ENCODE results near the gene ROBO3. TPM values are rescaled to one million over a fixed set of nuclear protein-coding genes. Genes with fewer than 3 reads are reported as not detected.

The ROBO3 gene
- total RNA-seq, 2 donors from 2014 or later: 18.0 to 30.6 TPM

DNA sequence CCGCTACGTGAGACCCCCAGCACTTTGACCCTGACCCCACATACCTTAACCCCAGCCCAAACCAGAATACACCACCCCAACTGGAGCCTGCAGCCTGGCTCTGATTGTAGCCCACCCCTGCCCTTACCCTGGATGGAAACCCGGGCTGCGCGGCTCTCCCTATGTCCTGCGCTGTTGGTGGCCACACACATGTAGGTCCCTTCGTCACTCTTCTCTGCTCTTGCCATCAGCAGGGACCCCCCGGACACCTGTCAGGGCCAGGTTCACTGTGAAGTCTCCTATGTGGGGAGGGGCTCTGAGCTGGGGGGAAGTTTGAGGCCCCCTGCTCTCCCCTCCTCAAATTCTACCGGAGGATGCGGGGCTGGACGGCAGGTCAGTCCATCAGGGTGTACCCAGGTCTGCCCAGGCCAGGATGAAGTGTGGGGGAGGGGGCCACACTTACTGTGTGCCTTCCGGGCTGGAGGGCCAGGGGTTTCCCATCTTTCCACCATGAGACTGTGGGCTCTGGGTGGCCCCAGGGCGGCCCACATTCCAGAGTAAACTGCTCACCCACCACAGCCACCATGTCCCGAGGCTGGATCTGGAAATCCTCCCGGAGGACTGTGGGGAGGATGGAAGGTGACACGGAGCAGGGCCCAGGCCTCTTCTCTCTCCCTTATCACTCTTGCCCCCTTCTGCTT lies 31.0 kb downstream of the ROBO3 start:
- no peaks in the 10 kb centered on the region for H3K36me3 ChIP-seq
- H3K9me3 ChIP-seq: no peaks in the 10 kb centered on the region
- TF ChIP-seq, protein P1, sequence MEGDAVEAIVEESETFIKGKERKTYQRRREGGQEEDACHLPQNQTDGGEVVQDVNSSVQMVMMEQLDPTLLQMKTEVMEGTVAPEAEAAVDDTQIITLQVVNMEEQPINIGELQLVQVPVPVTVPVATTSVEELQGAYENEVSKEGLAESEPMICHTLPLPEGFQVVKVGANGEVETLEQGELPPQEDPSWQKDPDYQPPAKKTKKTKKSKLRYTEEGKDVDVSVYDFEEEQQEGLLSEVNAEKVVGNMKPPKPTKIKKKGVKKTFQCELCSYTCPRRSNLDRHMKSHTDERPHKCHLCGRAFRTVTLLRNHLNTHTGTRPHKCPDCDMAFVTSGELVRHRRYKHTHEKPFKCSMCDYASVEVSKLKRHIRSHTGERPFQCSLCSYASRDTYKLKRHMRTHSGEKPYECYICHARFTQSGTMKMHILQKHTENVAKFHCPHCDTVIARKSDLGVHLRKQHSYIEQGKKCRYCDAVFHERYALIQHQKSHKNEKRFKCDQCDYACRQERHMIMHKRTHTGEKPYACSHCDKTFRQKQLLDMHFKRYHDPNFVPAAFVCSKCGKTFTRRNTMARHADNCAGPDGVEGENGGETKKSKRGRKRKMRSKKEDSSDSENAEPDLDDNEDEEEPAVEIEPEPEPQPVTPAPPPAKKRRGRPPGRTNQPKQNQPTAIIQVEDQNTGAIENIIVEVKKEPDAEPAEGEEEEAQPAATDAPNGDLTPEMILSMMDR (IDR thresholded peaks at IDR 0.05): no peak
- TF ChIP-seq POLR2AphosphoS5 (IDR thresholded peaks at IDR 0.05) (no peak), POLR2A (IDR thresholded peaks at IDR 0.05) (no peak)
- H3K4me3 ChIP-seq: peak overlapping the region in 1 of 2 donors; percentile 12
- intact Hi-C loops (cut with DNase I): no loop called here
- DNase-seq (ENCODE audit: low spot score): no peak
- WGBS: 85% methylated on average over 16 of the region's 16 CpGs
- no peaks in the 10 kb centered on the region for H3K4me1 ChIP-seq (replicated peaks)
- H3K27me3 ChIP-seq (replicated peaks; ENCODE audit: insufficient read depth): no peaks in the 10 kb centered on the region
- H3K27ac ChIP-seq: peak overlapping the region in 1 of 2 donors; percentile 35

DNA sequence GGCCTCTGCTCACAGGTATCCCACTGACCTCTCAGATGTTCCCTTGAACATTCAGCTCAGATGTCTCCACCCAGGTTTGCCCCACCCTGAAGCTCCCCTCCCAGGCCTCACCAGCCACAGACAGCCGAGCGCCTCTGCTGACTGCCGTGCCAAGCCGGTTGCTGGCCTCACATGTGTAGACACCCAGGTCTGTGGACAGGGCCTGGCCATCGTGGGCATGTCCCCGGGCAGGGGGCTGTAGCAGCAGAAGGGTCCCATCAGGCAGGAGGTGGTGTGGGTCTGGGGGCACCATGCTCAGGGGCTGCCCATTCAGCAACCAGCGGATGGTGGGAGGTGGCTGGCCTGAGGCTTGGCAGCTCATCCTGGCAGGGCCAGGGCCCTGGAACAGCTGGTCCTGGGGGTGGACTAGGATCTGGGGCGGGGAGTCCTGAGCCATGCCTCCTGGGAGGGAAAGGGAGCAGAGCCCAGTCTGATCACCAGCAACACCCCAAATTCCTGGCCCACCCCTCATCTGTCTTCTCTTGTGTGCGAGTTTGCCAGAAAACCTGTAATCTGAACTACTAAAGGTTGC lies 31.7 kb downstream of the ROBO3 start:
- peak overlapping the region in 1 of 2 donors; percentile 35 for H3K27ac ChIP-seq
- peak overlapping the region in 1 of 2 donors; percentile 12 for H3K4me3 ChIP-seq
- H3K4me1 ChIP-seq (replicated peaks): no peaks in the 10 kb centered on the region
- no peaks in the 10 kb centered on the region for H3K9me3 ChIP-seq
- no peaks in the 10 kb centered on the region for H3K36me3 ChIP-seq
- H3K27me3 ChIP-seq (replicated peaks; ENCODE audit: insufficient read depth): no peaks in the 10 kb centered on the region
- no peak for DNase-seq (ENCODE audit: low spot score)
- intact Hi-C loops (cut with DNase I): no loop called here
- TF ChIP-seq POLR2A (IDR thresholded peaks at IDR 0.05) (no peak), POLR2AphosphoS5 (IDR thresholded peaks at IDR 0.05) (no peak)
- TF ChIP-seq, protein P1 (IDR thresholded peaks at IDR 0.05): no peak
- 86% methylated on average over 9 of the region's 9 CpGs for WGBS

DNA sequence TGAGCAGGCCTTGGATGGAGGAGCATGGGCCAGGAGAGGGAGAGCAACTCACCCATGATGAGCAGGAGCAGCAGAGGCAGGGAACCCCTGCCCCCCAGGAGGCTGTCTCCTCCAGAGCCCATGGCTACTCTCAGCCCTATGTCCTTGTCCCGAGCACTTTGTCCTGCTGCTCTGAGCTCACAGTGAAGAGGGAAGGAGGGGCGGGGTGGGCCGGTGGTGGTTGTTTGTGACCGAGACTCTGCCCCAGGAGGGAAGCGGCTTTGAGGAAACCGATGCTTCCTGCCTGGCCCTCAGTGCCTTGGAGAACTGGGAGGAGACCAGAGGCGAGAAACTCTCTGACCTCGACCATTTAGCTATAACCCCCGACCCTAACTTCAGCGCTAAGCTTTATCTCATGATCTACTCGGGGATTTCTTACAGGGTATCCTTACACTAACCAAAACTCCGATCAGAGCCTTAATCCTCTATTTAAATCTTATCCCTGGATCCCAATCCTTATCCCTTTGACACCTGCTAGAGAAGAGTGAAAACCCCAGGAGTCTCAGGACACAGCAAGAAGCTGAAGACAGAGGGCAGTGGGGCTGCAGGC lies 32.5 kb downstream of the ROBO3 start, which contains the start of gene ROBO4:
TSS of gene ROBO4 (minus strand) at position 192 of the 589 bp plus-strand sequence. CDS start at position 122, 70 bp downstream.
- Histone ChIP-seq H3K9me3 (no peaks in the 10 kb centered on the region), H3K27me3 (replicated peaks; ENCODE audit: insufficient read depth) (no peaks in the 10 kb centered on the region), H3K27ac (peak within 1 kb of the TSS in 1 of 2 donors; percentile 35), H3K4me1 (replicated peaks) (no peaks in the 10 kb centered on the region), H3K4me3 (peak within 1 kb of the TSS in 1 of 2 donors; percentile 12), H3K36me3 (no peaks in the 10 kb centered on the region)
- no peak for DNase-seq (ENCODE audit: low spot score)
- WGBS: 67% methylated on average over 12 of the region's 12 CpGs
- TF ChIP-seq, protein P1 (IDR thresholded peaks at IDR 0.05): no peak
- TF ChIP-seq POLR2AphosphoS5 (IDR thresholded peaks at IDR 0.05) (no peak), POLR2A (IDR thresholded peaks at IDR 0.05) (no peak)
- intact Hi-C loops (cut with DNase I): no loop called here

GRCh38 chr11:124898263-124898680 lies 33.0 kb downstream of the ROBO3 start:
- no peak for TF ChIP-seq POLR2A (IDR thresholded peaks at IDR 0.05)
- TF ChIP-seq POLR2AphosphoS5 (IDR thresholded peaks at IDR 0.05): no peak
- TF ChIP-seq, protein P1 (IDR thresholded peaks at IDR 0.05): no peak

More at GRCh38 chr11:124898263-124898680, 33.0 kb downstream of the ROBO3 start:
- H3K4me1 ChIP-seq (replicated peaks): no peaks in the 10 kb centered on the region
- H3K36me3 ChIP-seq: no peaks in the 10 kb centered on the region
- no peak overlapping the region for H3K4me3 ChIP-seq
- no peaks in the 10 kb centered on the region for H3K27me3 ChIP-seq (replicated peaks; ENCODE audit: insufficient read depth)
- no peak overlapping the region for H3K27ac ChIP-seq
- intact Hi-C loops (cut with DNase I): no loop called here
- no peak for DNase-seq (ENCODE audit: low spot score)
- 51% methylated on average over 3 of the region's 3 CpGs for WGBS
- H3K9me3 ChIP-seq: no peaks in the 10 kb centered on the region
